ENCODE results near the gene TEX10. TPM values are rescaled to one million over a fixed set of nuclear protein-coding genes. Genes with fewer than 3 reads are reported as not detected.

Gene TEX10
- total and polyA plus RNA-seq, 3 donors from 2014 or later = 45.3 to 47.4 (median 45.7) TPM

DNA sequence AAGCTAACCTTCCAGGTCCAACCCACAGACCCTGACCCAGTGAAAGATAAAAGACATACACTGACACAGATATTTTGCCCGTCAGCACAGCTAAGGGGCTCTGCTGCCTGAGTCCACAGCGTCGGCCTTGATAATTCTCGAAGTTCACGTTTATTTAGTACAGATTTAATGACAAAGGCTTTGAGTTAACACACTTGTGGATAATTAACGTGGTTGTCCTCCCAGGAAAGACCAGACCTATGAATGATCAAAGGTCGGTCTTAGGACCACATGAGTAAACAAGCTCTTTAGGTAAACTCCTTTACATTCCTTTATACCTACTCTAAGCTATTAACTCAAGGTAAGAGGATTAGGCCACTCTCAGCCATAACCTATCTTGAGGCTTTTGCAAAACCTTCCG, 11.3 kb upstream of the TEX10 start:
- Histone ChIP-seq H3K27ac (no peak overlapping the region), H3K27me3 (no peaks in the 10 kb centered on the region), H3K4me1 (no peaks in the 10 kb centered on the region), H3K36me3 (ENCODE audit: low read depth, missing control alignments) (no peaks in the 10 kb centered on the region), H3K9me3 (no peaks in the 10 kb centered on the region), H3K4me3 (no peak overlapping the region)
- no peak for DNase-seq
- intact Hi-C loops (cut with DNase I; ENCODE audit: low total_unique reads) = no loop called here
- TF ChIP-seq, protein P1, sequence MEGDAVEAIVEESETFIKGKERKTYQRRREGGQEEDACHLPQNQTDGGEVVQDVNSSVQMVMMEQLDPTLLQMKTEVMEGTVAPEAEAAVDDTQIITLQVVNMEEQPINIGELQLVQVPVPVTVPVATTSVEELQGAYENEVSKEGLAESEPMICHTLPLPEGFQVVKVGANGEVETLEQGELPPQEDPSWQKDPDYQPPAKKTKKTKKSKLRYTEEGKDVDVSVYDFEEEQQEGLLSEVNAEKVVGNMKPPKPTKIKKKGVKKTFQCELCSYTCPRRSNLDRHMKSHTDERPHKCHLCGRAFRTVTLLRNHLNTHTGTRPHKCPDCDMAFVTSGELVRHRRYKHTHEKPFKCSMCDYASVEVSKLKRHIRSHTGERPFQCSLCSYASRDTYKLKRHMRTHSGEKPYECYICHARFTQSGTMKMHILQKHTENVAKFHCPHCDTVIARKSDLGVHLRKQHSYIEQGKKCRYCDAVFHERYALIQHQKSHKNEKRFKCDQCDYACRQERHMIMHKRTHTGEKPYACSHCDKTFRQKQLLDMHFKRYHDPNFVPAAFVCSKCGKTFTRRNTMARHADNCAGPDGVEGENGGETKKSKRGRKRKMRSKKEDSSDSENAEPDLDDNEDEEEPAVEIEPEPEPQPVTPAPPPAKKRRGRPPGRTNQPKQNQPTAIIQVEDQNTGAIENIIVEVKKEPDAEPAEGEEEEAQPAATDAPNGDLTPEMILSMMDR (IDR thresholded peaks at IDR 0.05) = no peak
- TF ChIP-seq POLR2A (IDR thresholded peaks at IDR 0.05) = no peak
- WGBS, 2 donors = 86 to 95% methylated on average over 8 of the region's 8 CpGs

DNA sequence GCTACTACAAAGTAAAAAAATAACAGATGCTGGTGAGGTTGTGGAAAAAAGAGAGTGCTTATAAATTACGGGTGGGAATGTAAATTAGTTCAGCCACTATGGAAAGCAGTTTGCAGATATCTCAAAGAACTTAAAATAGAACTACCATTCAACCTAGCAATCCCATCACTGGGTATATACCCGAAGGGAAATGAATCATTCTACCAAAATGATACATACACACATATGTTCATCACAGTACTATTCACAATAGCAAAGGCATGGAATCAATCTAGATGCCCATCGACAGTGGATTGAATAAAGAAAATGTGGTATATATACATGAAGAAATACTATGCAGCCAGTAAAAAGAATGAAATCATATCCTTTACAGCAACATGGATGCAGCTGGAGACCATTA, 6.3 kb upstream of the TEX10 start:
- intact Hi-C loops (cut with DNase I; ENCODE audit: low total_unique reads) = no loop called here
- no peak overlapping the region for H3K27ac ChIP-seq
- H3K4me1 ChIP-seq = no peaks in the 10 kb centered on the region
- H3K36me3 ChIP-seq (ENCODE audit: low read depth, missing control alignments) = no peaks in the 10 kb centered on the region
- TF ChIP-seq POLR2A (IDR thresholded peaks at IDR 0.05) = no peak
- TF ChIP-seq, protein P1 (IDR thresholded peaks at IDR 0.05) = no peak
- H3K9me3 ChIP-seq = no peaks in the 10 kb centered on the region
- H3K4me3 ChIP-seq = no peak overlapping the region
- WGBS, 2 donors = 93 to 94% methylated on average over 3 of the region's 3 CpGs
- DNase-seq = no peak
- no peaks in the 10 kb centered on the region for H3K27me3 ChIP-seq

DNA sequence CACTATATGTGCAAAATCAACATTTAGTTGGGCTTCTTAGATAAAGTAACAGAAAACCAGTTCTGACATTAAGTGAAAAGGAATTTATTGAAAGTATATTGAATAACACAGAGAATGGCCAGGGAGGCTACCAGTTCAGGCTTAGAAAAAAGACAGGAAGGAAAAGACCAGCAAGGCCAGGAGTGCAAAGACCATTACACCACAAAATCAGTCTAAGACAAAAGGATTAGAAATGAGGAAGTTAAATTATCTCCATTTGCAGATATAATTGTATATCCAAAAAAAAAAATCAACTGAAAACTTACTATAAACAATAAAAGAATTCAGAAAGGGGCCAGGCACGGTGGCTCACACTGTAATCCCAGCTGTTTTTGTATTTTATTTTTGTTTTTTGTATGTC, 4.8 kb upstream of the TEX10 start:
- intact Hi-C loops (cut with DNase I; ENCODE audit: low total_unique reads) = no loop called here
- no peaks in the 10 kb centered on the region for H3K27me3 ChIP-seq
- H3K9me3 ChIP-seq = no peaks in the 10 kb centered on the region
- TF ChIP-seq, protein P1 (IDR thresholded peaks at IDR 0.05) = no peak
- no peak for TF ChIP-seq POLR2A (IDR thresholded peaks at IDR 0.05)
- no peak overlapping the region for H3K27ac ChIP-seq
- no peak overlapping the region for H3K4me3 ChIP-seq
- 83 to 85% methylated on average over 1 of the region's 1 CpG for whole genome bisulfite sequencing, 2 donors
- no peak for DNase-seq
- H3K4me1 ChIP-seq = no peaks in the 10 kb centered on the region
- no peaks in the 10 kb centered on the region for H3K36me3 ChIP-seq (ENCODE audit: low read depth, missing control alignments)

DNA sequence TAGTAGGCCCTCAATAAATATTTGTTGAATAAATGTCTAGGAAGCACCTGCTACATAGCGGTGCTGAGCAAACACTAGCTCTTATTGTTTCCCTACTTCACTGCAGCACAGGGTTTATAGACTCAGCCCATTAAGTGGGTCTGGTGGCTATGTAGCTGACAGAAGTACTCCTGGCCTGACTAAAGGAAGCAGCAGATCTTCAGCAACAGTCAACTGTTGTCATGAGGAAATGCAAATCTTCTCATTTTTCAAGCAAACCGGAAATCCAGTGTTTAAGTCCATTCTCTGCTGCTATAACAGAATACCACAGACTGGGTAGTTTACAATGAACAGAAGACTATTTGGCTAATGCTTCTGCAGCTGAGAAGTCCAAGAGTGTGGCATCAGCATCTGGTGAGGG, 2.8 kb upstream of the TEX10 start:
- Histone ChIP-seq H3K27me3 (no peaks in the 10 kb centered on the region), H3K27ac (no peak overlapping the region), H3K4me3 (no peak overlapping the region), H3K36me3 (ENCODE audit: low read depth, missing control alignments) (no peaks in the 10 kb centered on the region), H3K9me3 (no peaks in the 10 kb centered on the region), H3K4me1 (peaks cover 12% of the 10 kb centered on the region)
- intact Hi-C loops (cut with DNase I; ENCODE audit: low total_unique reads) = no loop called here
- TF ChIP-seq POLR2A (IDR thresholded peaks at IDR 0.05) = no peak
- TF ChIP-seq, protein P1 (IDR thresholded peaks at IDR 0.05) = no peak
- WGBS, 2 donors = 93 to 96% methylated on average over 2 of the region's 2 CpGs
- no peak for DNase-seq

DNA sequence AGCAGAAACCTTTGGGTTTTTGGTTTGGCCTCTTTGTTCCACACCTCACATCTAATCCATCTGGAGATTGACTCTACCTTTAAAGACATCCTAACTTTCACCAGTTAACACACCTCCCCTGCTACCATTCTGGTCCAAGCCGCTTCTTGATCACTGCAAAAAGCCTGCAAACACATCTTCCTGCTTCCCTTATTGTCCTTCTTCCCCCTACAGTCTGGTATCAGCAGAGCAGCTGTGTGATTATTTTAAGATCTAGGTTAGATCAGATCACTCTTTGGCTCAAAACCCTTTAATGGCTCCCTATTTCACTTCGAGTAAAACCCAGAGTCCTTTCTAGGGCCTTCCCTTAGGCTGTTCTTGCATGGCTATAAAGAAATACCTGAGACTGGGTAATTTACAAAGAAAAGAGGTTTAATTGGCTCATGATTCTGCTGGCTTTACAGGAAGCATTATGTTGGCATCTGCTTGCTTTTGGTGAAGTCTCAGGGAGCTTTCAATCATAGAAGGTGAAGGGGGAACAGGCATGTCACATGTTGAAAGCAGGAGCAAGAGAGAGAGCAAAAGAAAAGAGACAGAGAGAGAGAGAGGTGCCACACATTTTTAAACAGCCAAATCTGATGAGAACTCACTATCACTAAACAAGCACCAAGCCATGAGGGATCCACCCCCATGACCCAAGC, 1.5 kb upstream of the TEX10 start:
- Histone ChIP-seq H3K36me3 (ENCODE audit: low read depth, missing control alignments) (no peaks in the 10 kb centered on the region), H3K27ac (no peak overlapping the region), H3K27me3 (no peaks in the 10 kb centered on the region), H3K4me3 (no peak overlapping the region), H3K4me1 (peaks cover 22% of the 10 kb centered on the region), H3K9me3 (no peaks in the 10 kb centered on the region)
- no peak for TF ChIP-seq POLR2A (IDR thresholded peaks at IDR 0.05)
- intact Hi-C loops (cut with DNase I; ENCODE audit: low total_unique reads) = no loop called here
- DNase-seq = no peak
- WGBS, 2 donors = 65 to 86% methylated on average over 2 of the region's 2 CpGs
